ENCODE results near the gene GNAL.

DNA sequence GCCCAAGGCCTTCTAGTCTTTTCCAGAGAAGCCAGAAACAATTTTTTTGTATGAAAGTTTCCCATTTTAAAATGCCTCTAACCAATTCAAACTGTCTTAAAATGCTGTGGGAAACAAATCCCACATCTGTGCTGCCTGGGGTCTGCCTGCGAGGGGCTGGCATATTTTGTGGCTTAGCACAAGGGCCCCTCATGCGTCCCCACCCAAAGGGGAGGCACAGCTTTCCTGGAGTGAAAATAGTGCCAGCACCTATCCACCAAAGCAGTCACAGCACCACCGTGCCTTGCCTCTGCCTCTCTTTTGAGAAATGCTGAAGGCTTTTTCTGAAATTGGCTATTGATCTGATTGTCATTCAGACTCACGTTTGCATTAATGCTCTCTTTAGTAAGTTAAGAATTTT lies 22.2 kb upstream of the GNAL start:
- no peak for TF ChIP-seq EZH2phosphoT487 (IDR thresholded peaks at IDR 0.05; ENCODE audit: borderline replicate concordance, low read length)
- TF ChIP-seq CTCF (IDR thresholded peaks at IDR 0.05; ENCODE audit: low read depth, low read length, poor library complexity, severe bottlenecking), result no peak

Data from DOHH2 (cell line).